GM18909 (cell line): ENCODE measurements around the gene AUH.
A peak's percentile ranks its signal among the peaks of the same experiment; 100 is the strongest.
"Not testable (repeated sequence)": the region's sequence is repeated elsewhere in the genome, so short reads cannot be mapped to it uniquely, and the experiment has no call there.

Experiments used
- ATAC-seq: cut with Tn5 transposase; IDR thresholded peaks from one replicate; pipeline ENCODE4 v1.9.1; 2021; ENCODE audit warnings: mild to moderate bottlenecking; ENCODE audit not compliant: unreplicated experiment, poor library complexity

The AUH gene

GRCh38 chr9:91361291-91362050 lies at the start of gene AUH:
Gene AUH, minus strand, starts transcription at chr9:91361918. Its CDS starts 29 bp downstream, at chr9:91361889.
- peak; percentile 89 for ATAC-seq

DNA sequence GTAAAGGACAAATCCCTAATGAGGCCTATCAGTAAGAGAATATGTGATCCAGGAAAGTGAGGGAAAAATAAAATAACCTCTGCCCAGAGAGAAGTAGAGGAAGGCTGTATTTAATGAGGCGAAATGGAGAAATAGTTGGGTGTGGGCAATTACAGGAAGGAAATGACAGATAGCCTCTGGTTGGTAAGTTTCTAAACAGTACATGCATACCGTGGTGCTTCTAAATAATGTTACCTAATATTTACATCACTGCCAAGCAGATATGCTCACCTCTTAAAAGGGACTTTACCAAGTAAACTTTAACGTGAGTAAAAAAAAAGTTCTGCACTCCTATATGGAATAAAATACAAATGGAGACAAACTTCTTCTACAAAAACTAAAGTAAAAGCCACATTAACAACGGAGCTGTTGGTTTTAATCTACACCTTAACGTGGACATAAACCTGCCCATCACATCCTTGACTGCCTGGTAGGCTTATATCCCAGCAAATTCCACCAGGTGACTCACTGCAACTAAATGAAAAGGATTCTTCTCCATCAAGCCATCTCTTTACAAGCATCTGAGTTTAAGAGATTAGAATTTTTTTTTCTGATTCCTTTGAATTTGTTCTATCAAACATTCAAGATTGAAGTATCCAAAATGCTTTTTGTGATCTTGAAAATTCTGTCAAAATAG lies 49.5 kb upstream of the AUH start:
- ATAC-seq: no peak

- no peak for ATAC-seq
Measured at GRCh38 chr9:91410161-91410560, 48.4 kb upstream of the AUH start.

GRCh38 chr9:91408475-91408874 lies 46.8 kb upstream of the AUH start:
- ATAC-seq: no peak

- ATAC-seq: no peak
Measured at GRCh38 chr9:91407580-91408318, 46.0 kb upstream of the AUH start.

DNA sequence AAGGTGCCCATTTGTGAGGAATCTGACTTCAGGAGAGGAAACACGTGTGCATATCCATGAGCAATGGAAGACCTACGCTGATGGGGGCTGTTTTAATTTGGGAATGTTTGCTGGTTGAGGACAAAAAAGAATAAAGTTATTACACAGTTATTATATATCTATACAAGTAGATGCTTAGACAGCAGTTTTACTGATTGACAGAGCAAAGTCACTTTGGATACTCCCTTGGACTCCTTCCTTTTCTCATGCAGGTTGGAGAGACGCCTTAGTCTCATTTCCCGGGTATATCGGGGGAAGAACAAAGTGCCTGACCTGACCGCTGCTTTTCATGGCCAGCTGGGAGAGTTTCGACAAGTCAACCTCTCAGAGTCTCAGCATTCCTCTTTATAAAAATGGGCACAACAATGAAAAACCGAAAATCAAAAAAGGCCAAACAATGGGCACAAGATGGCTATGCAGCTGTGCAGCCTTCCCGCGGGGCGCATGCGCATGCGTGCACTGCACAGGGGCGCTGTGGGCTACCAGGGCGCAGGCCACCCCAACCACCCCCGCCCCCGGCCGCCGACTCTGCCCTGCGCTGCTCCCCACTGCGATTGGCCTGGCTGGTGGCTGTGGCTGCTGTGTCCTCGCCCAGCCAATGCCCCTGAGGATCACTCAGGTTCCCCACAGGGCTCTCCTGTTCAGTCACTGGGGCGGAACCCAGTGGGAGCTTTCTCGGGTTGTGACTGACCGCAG lies 43.8 kb upstream of the AUH start:
- ATAC-seq: no peak

- ATAC-seq: no peak
Measured at GRCh38 chr9:91403665-91404543, 42.2 kb upstream of the AUH start.

DNA sequence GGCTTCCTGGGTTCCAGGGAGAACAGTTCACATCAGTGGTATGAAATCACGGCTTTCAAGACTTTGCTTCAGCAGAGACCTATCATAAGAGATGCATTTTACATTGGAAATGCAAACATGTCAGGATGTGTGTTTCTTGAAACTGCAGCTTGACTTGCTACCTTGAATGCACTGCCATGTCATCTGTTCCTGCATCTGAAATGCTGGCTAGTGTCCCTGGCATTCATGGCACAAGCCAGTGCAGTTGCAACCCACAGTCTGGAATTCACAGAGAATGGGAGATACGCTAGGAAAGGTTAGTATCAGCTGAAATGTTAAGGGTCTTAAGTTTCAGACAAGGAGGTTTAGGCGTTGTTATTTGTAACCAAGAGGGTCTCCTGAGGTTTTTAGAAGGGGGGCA lies 37.2 kb upstream of the AUH start:
- ATAC-seq: no peak

DNA sequence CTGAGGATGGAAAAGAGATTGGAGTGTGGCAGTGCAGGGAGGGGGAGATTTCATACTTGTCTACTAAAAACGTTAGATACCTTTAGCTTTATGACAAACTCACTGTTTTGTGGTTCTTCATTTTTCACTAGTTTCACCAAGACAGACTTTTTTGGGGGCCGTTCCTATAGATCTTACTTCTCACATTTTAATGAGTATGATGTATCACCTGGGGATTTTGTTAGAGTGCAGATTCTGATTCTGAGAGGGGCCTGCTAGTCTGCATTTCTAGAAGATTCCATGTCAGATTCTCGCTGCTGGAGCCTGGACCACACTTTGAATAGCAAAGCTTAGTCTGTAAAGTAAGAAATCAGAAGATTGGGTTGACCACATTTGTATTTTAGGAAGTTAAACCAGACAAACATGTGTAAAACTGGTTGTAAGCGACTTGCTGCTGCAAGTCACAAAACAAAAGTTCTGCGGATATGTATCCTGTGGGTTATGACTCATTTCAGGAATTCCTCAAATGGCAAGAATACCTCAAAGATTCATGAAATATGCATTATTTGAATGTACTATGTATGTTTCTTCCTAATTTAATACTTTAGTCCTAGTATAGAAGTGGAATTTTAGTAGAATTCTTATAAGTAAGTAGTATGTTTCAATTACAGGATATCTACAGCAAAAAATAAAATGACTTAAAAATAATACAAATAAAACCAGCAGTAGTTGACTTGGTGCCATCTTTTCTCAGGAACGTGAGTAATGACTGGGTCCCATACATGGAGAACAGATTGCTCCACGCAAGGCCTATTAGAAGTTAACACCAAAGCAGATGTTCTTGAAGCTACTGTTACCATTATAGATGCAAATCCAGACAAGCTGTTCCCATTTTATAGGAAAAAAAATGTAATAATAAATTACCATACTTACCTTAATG lies 34.1 kb upstream of the AUH start:
- no peak for ATAC-seq

DNA sequence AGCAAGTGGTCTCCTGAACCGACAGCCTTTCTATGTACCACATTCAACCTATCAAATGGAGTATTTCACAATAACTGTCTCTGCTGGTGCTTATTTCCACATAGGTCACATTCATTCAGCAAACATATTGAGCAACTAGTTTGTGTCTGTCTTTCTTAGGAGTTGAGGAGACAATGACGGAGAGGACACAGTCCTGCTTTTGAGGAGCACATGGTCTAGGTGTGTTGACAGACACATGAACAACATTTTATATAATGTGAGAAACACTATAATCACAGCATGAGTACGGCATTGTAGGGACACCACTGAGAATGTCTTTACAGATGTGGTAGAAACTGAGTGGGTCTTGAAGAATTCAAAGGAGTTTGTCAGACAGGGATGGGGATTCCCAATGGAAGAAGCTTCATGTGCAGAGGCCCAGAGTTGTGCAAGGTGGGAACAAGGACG lies 33.4 kb upstream of the AUH start:
- no peak for ATAC-seq

DNA sequence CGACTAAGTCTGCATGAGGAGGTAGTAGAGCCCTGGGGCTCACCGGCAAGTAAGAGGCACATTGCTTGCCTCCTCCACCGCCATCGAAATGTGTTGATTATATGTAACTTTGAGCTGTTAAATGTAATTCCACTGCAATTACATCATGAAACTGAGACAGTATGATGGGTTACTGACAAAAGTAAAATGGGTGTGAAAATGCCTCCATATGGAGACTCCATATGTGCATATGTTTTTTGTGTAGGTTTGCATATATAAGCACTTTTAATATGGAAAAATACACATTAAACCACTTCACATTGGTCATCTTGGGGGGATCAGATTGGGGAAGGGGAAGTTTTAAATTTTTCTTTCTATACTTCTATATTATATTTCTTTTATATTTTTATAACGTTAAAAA lies 32.1 kb upstream of the AUH start:
- no peak for ATAC-seq

DNA sequence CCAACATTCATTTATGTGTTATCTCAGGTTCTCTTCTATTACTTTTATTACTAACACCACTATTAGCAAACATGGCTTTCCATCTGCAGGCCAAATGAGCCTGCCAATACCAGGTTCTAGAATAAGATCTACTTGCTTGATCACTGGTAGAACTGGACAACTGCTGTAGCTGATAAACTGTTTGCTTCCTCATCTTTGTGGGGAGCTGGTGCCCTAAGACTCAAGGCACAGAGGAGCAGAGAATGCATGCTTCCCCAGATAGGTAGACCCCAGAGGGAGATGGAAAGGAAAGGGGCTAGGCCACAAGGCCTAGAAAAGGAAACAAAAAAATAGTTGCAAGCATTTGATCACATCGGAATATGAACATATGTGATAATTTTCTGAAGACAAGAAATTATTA lies 30.7 kb upstream of the AUH start:
- ATAC-seq: no peak

DNA sequence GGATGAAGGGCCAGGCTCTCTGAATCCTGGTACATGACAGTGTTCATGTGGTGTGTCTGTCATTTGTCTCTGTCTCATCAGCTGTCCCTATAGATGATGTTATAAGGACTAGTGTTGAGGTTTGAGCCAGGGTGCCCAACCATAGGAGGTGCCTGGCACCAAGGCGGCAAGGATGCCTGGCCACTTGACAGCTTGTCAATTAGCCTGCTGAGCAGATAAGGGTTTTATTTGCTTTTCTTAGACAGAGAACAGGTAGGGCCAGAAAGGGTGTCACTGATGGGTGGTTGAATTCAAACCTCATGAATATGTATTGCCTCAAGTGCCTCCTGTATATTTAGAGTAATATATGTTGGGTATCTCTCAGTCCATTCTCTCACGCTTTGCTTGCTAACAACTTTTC lies 30.1 kb upstream of the AUH start:
- no peak for ATAC-seq

DNA sequence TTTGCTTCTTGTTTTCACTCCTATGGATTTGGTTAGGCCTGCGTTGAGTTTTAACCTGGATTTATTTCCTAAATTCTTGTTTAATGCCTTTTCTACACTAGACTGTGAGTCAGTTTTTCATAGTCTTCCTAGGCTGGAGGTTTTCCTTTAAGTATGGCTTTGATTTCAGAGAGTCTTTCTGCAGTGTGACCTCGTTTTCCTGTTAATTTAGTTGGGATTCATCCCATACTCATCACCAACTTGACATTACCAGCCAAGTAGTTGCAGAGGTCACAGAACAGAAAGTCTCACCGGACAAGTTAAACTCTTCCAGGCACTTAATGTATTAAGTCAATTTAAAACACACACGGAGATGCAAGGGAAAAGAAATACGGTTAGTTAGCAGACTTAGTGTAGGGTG lies 29.7 kb upstream of the AUH start:
- no peak for ATAC-seq

- ATAC-seq: not testable (repeated sequence)
Measured at GRCh38 chr9:91389686-91390085, 28.0 kb upstream of the AUH start.

DNA sequence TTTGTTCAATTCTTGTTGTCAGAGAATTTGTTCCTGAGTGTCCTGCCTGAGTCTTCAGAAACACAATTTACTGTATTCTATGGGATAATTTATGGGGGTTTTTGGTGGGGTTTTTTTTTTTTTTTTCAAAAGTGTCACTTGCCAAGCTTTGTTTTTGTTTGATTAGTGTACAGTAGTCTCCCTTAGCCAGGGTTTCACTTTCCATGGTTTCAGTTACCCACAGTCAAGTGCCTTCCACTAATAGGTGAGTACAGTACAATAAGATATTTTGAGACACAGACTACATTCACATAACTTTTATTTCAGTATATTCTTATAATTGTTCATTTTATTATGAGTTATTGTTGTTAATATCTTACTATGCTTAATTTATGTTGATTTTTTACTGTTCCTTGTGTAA lies 25.0 kb upstream of the AUH start:
- ATAC-seq: no peak

DNA sequence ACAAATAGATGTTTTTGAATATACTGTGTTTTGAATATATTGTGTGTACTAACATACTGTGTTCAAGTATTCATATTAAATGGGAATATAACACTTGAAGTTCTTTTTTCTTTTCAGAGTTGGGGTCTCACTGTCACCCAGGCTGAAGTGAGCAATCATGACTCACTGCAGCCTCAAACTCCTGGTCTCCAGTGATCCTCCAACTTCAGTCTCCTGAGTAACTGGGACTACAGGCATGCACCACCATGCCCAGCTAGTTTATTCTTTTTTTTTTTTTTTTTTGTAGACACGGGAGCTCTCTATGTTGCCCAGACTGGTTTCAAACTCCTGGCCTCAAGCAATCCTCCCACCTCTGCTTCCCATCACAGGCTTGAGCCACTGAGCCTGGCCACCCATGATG lies 23.2 kb upstream of the AUH start:
- ATAC-seq: no peak

DNA sequence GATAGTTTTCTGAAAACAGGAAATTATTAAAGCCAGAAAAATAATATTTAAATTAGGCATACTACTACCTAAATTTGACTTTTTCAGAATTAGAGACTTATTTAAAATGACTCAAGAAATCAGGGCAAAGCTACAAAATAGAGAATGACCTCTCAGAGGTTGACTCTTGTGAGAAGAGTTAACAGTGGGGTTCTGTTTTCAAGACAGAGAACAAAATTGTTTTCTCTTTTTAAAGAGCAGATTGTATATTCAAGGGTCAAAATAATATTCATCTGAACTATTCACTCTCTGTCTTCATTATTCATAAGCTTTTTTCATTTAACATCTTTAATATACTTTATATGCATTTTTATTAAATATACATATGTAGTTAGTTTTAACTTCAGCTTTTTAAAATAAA lies 21.9 kb upstream of the AUH start:
- ATAC-seq: no peak

DNA sequence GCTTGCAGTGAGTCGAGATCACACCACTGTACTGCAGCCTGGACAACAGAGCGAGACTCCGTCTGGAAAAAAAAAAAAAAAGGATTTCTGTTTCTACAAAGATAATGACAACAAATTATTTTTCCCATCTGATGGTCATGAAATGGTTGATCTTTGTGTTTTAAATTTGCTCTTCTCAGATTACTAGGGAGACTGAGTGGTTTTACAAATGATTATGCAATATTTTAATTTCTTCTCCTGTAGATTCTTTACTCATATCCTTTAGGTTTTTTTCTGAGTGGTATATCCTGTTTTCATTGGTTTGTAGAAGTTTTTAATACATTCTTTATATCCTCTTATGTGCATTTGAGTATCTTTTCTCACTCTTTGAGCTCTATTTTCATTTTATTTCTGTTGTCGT lies 20.6 kb upstream of the AUH start:
- no peak for ATAC-seq
